Heart right ventricle (tissue), 16 donors: ENCODE results near the gene HOXC11. TPM values are rescaled to one million over a fixed set of nuclear protein-coding genes. Genes with fewer than 3 reads are reported as not detected.

Experiments
- ATAC-seq, 8 donors: fragments of 200-7000 bp; cut with Tn5 transposase; one replicate each; pipeline ENCODE4 v1.9.1; 2020; ENCODE audit warnings: mild to moderate bottlenecking in 8 of 8, moderate library complexity in 8 of 8, moderate number of reproducible peaks in 1 of 8
- DNase-seq, 2 donors: peaks; one replicate each; pipeline ENCODE4 v3.0.0-alpha.2; 2020
- H3K27ac ChIP-seq, 10 donors: fragments of 200-600 bp; sonication (generic) in 2 of 10; one replicate each; pipeline versions ENCODE4 v1.5.0 to v1.8.0; 2020 to 2022; ENCODE audit warnings: mild to moderate bottlenecking in 3 of 10
- H3K27me3 ChIP-seq, 7 donors: fragments of 200-600 bp; one replicate each; pipeline ENCODE4 v1.8.0; 2021 to 2022; ENCODE audit warnings: mild to moderate bottlenecking in 2 of 7
- H3K36me3 ChIP-seq, 9 donors: fragments of 200-600 bp; sonication (generic) in 1 of 9; one replicate each; pipeline versions ENCODE4 v1.5.0 to v1.8.0; 2020 to 2022; ENCODE audit warnings: mild to moderate bottlenecking in 2 of 9
- H3K4me1 ChIP-seq, 9 donors: fragments of 200-600 bp; sonication (generic) in 1 of 9; one replicate each; pipeline versions ENCODE4 v1.5.0 to v1.8.0; 2020 to 2022; ENCODE audit warnings: mild to moderate bottlenecking in 4 of 9
- H3K4me3 ChIP-seq, 10 donors: fragments of 200-600 bp; sonication (generic) in 2 of 10; one replicate each; pipeline versions ENCODE4 v1.5.0 to v1.8.0; 2020 to 2022; ENCODE audit warnings: mild to moderate bottlenecking in 7 of 10, moderate library complexity in 2 of 10
- H3K9me3 ChIP-seq, 11 donors: fragments of 200-600 bp in 10 of 11; sonication (generic) in 2 of 11; one replicate each; pipeline versions ENCODE4 v1.5.0 to v1.8.0; 2013 to 2022; ENCODE audit warnings: mild to moderate bottlenecking in 2 of 11, control low read depth in 1 of 11, moderate library complexity in 1 of 11
- CTCF ChIP-seq, 9 donors: fragments of 200-600 bp; sonication (generic) in 2 of 9; IDR thresholded peaks; one replicate each; pipeline versions ENCODE4 v1.5.0 to v1.8.0; 2021 to 2022; ENCODE audit warnings: antibody characterized with exemption in 9 of 9, mild to moderate bottlenecking in 5 of 9, moderate library complexity in 1 of 9
- WGBS, 2 donors: extraction: QIAGEN DNeasy Blood & Tissue Kit; methylation state at CpG; one replicate each; pipeline ENCODE4 v1.1.7; 2013; ENCODE audit warnings: inconsistent platforms in 1 of 2; 5-methylcytosine and 5-hydroxymethylcytosine counted together
- intact Hi-C, 10 donors: fragments of 100-400 bp; cut with DNase I; formaldehyde crosslinking; loops; one replicate each; pipeline versions ENCODE4 v1.11.1 to v1.14.2; 2022
- polyA plus RNA-seq, 2 donors: library from polyadenylated mRNA; stranded (reverse); fragments of 200-250 nt; gene quantifications; one replicate each; pipeline ENCODE4 v1.2.3, GENCODE V29; 2013
- total RNA-seq, 10 donors: library from RNA; stranded (reverse); fragmentation: NEBNext Ultra II Directional in 3 of 10; extraction: Animal tissue kit (Norgen Biotek cat#: 25700) in 3 of 10; gene quantifications; one replicate each; pipeline versions ENCODE4 v1.2.1 to v1.2.4, GENCODE V29; 2021 to 2023
- donor health status: Arrhythmogenic right ventricular cardiomyopathy.
- donor health status: ischemic (EF 13 %, LVEDD 7.1; RV severe dilation, severe dysfunction).
- donor health status: healthy with polysubstance abuse.
- donor health status: DM: no; HTN: yes; CAD: no.
- donor health status: DM: no; HTN: no; CAD: no.
- donor health status: ischemic (EF 25% LVEDD 6.9; RV normal size, moderate dysfunction).
- donor health status: ischemic (EF 25% LVEDD 5.7; RV mildly dilated, moderate dysfunction).
- donor health status: healthy.
- donor health status: DM: yes; HTN: yes; CAD: no.
- donor health status: Ischemic cardiomyopathy.
- donor health status: ischemic (EF 35%, LVEDD 5.7; RV mildly dilated, moderate dysfunction).
- donor health status: nonischemic (EF 11% LVEDD 7.7; RV severe dilation, severe dysfunction).
- donor health status: DM: yes; HTN: yes; CAD: no.
- donor health status: PGD.
- donor health status: ischemic (EF 29% LVEDD 5.4; RV normal size, mild dysfunction).
- donor health status: nonischemic (EF 23%, LVEDD 6.1; RV moderate dilation, normal function).

The HOXC11 gene
- total and polyA plus RNA-seq, 12 donors, result not detected

GRCh38 chr12:53971129-53971528 is 1.8 kb upstream of the HOXC11 start:
- TF ChIP-seq CTCF (IDR thresholded peaks at IDR 0.05), result no peak
- intact Hi-C loops, result no loop called here
- Histone ChIP-seq H3K4me1 (peaks cover 2 to 35% (median 16%) of the 10 kb centered on the region in 9 donors), H3K36me3 (no peaks in the 10 kb centered on the region), H3K9me3 (no peaks in the 10 kb centered on the region), H3K27me3 (peaks cover 72 to 100% (median 100%) of the 10 kb centered on the region in 7 donors), H3K27ac (no peak overlapping the region), H3K4me3 (no peak overlapping the region)
- 53 to 68% methylated on average over 3 of the region's 3 CpGs for WGBS, 2 donors
- no peak for DNase-seq
- no peak for ATAC-seq

- DNase-seq, result no peak
- peaks cover 74 to 100% (median 100%) of the 10 kb centered on the region in 7 donors for H3K27me3 ChIP-seq
- intact Hi-C loops, result no loop called here
- H3K4me1 ChIP-seq, result peaks cover 2 to 29% (median 16%) of the 10 kb centered on the region in 9 donors
- H3K4me3 ChIP-seq, result no peak overlapping the region
- ATAC-seq, result no peak
- H3K9me3 ChIP-seq, result no peaks in the 10 kb centered on the region
- no peak for TF ChIP-seq CTCF (IDR thresholded peaks at IDR 0.05)
- no peak overlapping the region for H3K27ac ChIP-seq
- H3K36me3 ChIP-seq, result no peaks in the 10 kb centered on the region
- 22 to 36% methylated on average over 2 of the region's 2 CpGs for WGBS, 2 donors
Measured at GRCh38 chr12:53971686-53972085, 1.2 kb upstream of the HOXC11 start.

GRCh38 chr12:53972152-53972702 is 699 bp upstream of the HOXC11 start:
- Histone ChIP-seq H3K4me1 (peaks cover 2 to 28% (median 16%) of the 10 kb centered on the region in 9 donors), H3K36me3 (no peaks in the 10 kb centered on the region), H3K4me3 (no peak overlapping the region), H3K9me3 (no peaks in the 10 kb centered on the region), H3K27me3 (peaks cover 77 to 100% (median 100%) of the 10 kb centered on the region in 7 donors), H3K27ac (no peak overlapping the region)
- intact Hi-C loops, result no loop called here
- no peak for ATAC-seq
- DNase-seq, result no peak
- no peak for TF ChIP-seq CTCF (IDR thresholded peaks at IDR 0.05)
- 23 to 25% methylated on average over 9 of the region's 9 CpGs for WGBS, 2 donors

- ATAC-seq (peak in 1 of 8 donors; percentile 38), DNase-seq (no peak)
- Histone ChIP-seq H3K36me3 (no peaks in the 10 kb centered on the region), H3K9me3 (no peaks in the 10 kb centered on the region), H3K4me1 (peaks cover 2 to 28% (median 16%) of the 10 kb centered on the region in 9 donors), H3K27me3 (peaks cover 80 to 100% (median 100%) of the 10 kb centered on the region in 7 donors), H3K4me3 (peak overlapping the region in 3 of 10 donors; percentile 2 to 37 (median 12)), H3K27ac (no peak overlapping the region)
- 1 to 2% methylated on average over 71 of the region's 71 CpGs for WGBS, 2 donors
- no peak for TF ChIP-seq CTCF (IDR thresholded peaks at IDR 0.05)
- intact Hi-C loops, result no loop called here
Measured at GRCh38 chr12:53973236-53974042, 513 bp downstream of the HOXC11 start.
